NCI-H446 (cell line): ENCODE measurements around the gene LRRC8C.

Experiments
- DNase-seq, 2 experiments: peaks; one replicate each; lab custom pipeline; 2025; lab: John Stamatoyannopoulos, UW

Gene LRRC8C

DNA sequence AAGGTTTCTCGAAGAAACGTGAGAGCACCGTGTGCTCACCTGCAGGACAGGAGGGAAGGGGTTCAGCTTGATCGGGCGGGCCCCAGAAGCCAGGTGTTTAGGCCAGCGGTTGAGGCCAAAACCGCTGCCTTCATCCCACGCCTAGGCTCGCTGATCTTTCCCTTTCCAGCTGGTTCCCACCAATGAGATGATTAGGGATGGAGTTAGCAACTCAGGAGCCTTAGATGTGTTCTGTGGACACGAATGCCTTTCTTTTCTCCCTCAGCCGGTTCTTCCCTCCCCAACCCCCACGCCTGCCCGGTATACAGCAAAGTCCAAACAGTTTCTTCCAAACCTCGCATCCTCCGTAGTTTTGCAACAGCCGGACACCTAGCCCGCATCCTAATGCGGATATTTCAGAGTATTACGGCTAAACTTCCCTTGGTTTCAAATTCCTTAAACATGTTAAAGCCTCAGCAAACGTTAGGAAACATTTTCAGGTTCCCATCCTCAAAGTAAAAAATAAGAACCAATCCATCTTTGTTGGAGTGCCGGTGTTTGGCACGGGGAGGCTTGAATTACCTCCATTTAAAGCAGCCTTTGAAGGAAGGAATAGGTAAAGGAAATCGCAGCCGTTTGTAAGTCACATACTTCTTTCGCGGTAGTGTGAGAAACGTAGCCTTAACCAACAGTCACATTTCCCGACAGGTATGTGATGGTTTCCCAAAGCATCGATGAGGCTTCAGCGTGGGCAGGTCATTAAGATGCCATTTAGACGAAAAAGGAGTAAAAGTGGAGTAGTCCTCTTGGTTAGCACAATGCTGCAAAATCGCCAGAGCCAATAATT, 1.1 kb downstream of the LRRC8C start:
- DNase-seq = no peak

DNA sequence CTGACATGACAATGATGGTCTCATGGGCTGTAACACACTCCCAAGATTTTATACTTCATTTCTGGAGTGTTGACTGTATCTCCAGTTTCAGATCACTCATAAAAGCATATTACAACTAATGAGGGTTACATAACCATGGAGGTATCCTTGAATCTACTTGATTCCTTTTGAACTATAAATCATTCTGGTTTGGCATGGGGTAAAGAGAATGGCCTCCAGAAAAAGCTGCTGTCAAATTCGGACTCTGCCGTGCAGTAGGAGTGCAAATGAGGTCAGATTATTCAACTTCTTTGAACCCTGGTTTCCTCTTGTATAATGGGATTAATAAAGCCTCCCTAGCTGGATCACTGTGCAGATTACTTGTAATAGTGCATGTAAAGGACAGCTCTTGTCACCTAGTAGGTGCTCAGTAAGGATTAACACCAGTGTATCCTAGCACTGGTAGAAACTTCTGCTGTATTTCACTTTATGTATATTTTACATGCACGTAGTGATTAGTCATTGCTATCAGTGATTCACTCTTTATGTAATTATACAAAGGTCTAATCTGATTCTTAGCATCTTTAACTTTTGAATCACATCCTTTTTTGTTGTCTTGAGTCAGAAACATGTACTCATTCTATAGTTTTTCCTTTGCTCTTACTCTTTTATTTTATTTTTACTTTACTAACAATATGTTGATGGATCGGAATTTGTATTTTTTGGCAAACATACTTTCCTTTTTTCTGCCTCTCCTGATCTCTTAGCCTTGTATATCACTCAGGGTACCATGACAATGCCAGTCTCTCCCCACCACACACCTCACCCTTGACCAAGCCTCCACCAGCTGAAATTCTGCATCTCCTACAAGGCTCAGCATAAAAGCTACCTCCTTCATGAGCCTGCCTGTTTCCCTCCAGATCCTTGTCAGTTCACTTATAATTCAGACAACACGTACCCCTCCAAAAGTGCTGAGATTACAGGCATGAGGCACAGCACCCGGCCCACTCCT, 3.2 kb downstream of the LRRC8C start:
- no peak for DNase-seq

DNA sequence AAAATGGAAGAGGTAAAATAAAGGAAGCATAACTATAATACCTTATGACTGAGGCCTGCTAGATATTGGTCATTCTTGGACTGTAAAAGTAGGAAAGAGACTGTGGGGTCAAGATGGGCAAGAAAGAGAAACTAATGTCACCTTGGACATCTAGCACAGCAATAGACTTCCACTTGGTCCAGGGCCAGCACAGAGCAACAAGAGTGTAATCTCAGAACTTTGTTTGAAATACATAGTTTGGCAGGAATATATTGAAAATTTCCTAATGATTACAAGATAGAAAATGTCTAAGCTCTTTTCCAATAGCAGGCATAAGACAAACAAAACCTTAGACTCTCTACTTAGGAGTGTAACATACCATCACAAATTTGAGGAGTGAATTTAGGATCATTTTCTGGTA, 4.6 kb downstream of the LRRC8C start:
- DNase-seq = no peak

DNA sequence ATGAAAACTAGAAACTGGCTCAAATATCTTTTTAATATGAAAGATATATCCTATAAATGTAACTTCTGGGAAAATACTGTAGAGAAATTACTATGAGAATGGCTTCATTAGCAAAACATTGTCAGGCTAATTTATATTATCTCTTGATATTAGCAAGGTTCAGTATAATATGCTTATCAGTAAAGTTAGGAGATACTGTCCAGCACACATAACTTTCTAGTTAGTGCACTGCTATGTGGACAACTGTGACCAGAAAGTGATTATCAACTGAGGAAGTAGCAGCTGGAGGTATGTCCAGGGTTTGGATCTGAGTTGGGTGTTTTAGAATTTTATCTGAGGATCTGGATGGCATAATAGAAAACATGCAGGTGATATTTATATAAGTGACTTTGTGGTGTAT, 7.5 kb downstream of the LRRC8C start:
- DNase-seq = no peak

DNA sequence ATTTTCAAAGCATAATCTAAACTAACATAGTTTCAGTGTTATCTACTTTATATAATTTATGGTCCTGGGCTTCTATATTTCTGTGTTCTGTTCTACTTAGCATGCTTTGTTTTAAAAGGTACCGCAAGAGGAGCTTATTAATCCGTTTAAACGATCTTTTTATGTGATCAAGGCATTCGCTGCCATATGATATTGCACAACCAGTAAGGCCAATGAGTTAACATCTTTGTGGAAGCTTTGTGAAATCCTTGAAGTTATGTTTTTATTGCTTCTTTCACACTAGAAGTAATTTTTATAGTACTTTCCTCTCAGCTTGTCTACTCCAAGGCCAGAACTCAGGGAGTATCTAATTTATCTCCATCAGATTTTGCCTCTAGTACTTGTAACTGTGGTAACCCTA, 8.9 kb downstream of the LRRC8C start:
- DNase-seq = no peak

DNA sequence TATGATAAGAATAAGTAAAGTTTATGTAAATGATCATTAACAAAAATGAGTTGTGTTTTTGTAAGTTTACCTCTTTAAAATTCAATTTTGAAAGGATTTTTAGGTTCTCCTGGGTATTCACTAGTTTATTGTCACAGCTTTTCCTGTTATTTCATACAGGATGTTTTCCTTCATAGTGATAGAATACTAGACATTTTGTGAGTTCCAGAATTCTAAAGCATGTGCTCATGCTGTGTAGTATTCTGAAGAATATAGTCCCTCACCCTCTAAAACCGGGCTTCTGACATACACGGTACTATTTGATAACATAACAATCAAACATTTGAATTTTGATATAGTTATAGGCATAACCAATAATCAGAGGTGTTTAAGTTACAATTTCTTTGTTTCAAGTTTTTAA, 10.7 kb downstream of the LRRC8C start:
- no peak for DNase-seq

DNA sequence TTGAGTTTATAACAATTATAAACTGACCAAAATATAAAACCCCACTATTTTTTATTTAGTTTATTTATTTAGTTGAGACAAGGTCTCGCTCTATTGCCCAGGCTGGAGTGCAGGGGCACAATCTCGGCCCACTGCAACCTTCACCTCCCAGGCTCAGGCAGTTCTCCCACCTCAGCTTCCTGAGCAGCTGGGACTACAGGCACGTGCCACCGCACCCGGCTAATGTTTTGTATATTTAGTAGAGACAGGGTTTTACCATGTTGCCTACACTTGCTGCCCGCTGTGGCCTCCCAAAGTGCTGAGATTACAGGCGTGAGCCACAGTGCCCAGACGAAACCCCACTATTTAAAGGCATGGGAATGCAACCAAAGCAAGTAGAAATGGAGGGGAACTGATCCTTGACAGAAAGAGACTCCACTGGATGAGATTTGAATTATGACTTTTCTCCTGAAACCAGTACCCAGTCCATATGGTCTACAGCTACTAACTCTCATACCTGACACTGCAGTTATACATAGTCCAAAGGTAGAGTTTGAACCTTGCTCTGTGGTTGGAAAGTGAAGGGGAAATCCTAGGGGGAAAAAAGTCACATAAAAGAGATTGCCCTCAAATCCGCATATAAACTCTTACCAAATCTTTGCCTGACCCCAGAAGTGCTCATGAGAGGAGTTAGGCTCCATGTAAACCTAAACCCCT, 11.3 kb downstream of the LRRC8C start:
- no peak for DNase-seq

DNA sequence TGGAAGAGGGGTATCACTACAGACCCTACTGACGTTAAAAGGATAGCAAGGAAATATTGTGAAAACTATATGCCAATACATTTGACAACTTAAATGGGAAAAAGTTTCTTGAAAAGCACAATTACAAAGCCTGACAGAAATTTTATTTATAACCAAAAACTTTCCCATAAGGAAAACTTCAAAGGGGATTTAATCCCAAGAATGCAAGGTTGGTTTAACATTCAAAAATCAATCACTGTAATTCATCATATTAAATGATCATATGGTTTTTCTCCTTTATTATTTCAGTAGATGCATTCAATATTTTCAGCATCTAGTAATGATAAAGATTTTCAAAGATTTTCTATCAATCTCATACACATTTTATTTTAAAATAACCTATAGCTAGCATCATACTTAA, 13.3 kb downstream of the LRRC8C start:
- DNase-seq = no peak

DNA sequence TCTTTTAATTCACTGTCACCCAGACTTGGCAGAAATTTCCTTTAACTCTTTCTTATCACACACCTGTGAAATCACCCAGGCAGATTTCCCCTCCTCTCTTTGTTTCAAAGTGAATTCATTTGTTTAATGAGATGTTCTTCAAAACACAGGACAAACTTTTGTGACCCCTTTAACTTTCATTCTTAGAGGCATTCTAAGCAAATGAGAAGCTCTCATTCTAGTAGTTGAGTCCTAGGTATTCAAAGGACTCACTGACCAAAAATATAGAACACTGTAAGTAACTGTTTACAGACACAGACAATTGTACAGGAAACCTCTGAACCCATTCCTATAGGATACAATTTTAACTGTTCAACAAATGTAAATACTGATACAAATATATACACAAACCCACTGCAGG, 16.9 kb downstream of the LRRC8C start:
- no peak for DNase-seq

DNA sequence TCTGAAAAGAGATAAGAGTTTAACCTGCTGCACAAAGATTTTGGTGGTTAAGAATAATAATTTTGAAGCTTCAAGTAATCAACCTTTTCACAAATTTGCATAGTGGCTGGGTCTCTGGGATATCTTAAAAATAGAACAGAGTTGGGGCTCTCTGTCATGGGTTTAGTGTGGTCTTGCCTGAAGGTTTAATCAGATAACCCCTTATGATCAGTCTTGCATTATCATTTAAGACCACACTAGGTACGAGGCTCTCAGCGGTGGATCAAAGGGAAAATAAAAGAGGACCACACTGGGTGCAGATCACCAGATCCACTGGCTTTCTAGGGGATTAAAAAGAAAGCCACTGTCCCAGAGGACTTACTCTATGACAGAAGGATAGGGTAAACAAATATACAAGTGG, 19.5 kb downstream of the LRRC8C start:
- no peak for DNase-seq

DNA sequence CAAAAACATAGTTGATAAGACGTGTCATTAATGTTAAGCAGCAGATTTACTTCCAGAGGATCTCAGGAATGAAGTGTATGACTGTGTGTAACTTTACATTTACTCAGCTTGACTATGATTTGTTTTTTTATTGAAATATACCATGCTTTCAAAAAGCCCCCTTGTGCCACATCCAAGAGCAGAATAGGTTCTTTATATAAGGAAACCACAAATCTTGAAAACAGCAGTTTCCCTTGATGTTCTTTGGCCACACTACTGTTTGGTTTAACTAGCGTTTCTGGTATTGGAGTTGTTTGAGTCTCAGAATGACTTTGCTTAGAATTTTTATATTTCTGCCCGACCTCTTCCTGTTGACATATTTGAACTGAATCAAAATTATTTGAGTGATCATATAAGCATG, 25.0 kb downstream of the LRRC8C start:
- no peak for DNase-seq

DNA sequence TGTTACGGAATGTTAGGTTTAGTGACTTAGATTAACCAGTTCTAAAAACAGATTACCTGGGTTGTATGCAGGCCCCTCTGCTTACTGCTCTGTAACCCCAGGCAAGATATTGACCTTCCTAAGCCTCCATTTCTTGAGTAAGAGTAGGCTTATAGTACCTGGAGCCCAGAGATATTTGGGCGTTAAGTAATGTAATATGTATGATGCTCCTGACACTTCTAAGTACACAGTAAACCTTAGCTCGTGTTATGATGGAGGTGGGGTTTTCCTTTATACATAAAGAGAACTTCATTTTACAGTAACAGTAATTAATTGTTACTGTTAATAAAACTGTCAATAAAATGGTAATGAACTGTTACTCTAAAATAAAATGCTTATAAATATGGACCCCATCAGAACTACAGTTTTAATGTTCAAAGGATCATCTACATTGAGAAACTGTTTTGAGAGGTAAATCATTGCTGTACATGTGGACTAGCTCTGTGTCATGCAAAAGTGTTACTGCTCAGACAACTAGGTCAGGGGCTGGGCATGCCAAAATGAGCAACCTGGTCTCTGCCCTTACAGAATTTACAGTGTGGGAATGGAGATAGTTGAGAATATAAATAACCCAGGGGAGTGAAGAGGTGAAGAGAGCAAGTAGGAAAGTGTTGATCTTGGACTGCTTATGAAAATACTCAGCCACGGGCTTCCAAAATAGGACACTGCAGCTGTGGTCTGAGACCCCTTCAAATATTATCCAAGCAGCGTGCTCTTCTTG, 26.6 kb downstream of the LRRC8C start:
- no peak for DNase-seq

DNA sequence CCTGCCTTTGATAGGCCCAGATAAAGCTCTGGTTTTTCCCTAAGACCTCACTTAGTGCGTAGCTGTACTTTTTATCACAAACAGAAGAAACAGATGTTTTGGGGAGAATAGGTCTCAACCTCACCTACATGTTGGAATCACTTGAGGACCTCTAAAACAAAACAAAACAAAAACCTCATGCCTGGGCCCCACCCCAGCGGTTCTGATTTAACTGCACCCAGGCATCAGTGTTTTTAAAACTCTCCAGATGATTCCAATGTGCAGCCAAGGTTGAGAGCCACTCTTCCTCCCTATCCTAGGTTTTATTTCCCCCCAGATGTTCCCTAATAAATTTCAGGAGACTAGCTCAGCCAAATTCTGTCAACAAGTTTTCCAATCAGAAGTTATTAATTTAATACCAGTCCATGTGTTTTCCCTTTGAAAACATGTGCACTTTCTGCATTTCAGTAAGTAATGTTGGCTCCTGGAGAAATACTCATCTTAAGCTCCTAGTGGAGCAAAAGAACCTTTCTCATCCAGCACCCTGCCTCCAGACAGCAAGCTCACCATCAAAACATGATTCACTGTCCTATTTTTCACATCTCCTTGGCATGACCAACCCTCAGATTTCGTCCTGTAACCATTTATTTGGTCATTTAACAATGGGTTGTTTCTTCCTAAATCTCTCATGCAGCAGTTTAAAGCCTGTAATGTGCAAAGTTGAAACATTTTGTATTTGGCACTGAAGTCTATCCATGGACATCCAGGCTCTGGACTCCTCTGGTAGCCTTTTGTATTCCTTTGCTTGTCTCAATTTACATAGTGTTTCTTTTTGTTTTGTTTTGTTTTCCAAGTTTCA, 27.5 kb downstream of the LRRC8C start:
- DNase-seq = no peak

DNA sequence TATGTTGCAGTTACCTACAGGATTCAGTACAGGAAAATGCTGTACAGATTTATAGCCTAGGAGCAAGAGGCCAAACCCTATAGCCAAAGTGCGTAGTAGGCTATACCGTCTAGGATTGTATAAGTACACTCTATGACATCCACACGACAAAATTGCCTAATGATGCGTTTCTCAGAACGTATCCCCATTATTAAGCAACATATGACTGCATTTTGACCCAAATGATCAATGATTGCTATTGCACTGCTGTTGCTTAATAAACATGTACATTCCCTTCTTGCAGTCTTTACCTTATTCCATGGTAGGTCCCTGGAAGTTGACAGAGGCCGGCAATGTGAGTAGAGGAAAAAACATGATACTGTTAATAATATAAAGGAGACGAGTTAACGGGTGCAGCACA, 33.0 kb downstream of the LRRC8C start:
- DNase-seq = no peak

DNA sequence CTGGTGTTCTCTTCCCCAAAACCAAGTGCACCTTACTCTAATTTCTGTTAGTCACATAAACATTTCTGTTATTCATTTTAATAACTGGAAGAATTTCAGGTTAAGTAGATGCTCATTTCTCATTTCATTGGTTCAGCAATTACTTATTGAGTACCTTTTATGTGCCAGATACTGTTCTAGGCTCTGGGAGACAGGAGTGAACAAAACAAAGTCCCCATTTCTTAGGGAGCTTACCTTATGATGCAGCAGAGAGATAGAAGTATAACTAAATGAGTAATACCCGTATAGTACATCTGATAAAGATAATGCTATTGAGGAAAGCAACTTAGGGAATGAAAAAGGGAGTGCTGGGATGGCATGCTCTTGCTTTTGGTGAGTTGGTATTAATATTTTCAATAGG, 33.7 kb downstream of the LRRC8C start:
- no peak for DNase-seq

DNA sequence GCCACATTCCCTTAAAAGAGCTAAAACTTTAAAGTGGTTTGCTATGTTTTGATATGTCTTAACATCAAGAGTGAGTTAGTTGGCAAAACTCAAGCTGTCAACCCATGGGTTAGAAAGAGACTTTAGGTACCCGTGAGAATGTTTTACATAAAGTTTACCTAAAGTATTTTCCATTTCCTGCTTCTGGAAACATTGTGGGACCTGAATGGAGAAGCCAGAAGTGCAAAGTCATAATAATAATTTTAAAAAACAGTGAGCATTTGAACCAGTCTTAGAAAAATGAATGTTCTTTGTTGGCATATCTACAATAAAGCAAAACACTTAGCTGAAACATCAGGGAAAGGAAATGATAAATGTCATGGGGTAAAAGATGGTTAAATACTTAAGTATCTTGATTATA, 34.8 kb downstream of the LRRC8C start:
- DNase-seq = no peak

DNA sequence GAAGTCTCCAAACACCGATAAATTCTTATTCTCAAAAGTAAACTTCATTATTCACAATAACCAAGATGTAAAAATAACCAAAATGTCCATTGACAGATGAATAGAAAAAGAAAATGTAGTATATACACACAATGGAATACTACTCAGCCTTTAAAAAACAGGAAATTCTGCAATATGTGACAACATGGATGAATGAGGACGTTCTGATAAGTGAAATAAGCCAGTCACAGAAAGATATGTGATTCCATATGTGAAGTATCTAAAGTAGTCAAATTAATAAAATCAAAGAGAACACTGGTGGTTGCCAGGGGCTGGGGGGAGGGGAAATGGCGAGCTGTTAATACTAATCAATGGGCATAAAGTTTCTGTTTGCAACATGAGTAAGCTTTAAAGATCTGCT, 36.0 kb downstream of the LRRC8C start:
- DNase-seq = no peak

DNA sequence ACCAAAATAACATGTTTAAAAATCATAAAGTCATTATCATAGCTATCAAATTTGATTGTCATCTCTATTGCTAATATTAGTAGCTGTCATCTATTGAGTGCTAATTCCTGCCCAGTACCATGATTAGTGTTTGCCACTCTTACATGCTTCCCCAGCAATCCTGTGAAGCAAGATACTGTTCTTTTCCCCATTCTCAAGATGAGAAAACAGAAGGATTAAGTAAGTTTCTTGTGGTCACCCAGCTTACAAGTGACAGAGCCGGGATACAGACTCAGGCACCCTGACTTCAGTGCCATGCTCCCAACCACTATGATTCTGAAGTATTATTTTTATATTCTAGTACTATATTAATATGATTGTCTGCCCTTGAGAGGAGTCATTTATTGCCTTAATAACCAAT, 36.5 kb downstream of the LRRC8C start:
- no peak for DNase-seq

DNA sequence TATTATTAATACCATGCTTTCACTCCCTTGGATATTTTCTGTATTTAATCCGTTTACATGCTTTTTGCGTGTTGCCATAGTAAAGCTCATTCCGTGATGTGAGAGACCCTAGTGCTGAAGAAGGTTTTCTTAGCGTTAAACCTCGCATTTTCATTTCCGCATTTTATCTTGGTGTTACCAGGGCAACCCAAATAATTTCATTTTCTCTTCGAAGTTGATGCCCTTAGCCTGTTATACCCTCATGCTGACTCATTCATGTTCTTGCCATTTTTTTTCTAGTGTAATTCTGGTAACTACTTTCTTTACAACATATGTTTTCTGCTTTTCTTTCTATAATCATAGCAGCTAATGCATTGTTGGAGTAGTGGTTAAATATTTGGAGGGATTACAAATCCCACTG, 37.2 kb downstream of the LRRC8C start:
- no peak for DNase-seq

DNA sequence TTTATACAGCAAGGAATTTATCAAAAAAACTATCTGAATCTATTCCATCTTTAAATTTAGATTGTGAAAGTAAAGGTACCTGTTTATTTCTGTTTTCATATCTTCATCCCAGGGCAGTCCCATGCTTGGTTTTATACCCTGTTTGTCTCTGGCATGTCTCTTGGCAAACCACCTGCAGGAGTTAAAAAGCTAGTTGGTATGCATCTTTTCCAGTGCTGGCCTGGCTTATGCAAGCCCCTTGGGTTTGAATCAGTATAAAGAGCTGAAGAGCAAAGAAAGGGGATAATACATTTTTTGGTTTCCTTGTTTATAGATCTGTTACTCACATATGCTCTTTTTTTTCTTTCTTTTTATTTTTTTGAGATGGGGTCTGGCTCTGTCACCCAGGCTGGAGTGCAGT, 37.8 kb downstream of the LRRC8C start:
- no peak for DNase-seq
